PC-9 (cell line): Measurements from ENCODE around the gene GPD1.

Experiments used
- EZH2 ChIP-seq: fragments of 200-600 bp; sonication (generic); IDR thresholded peaks from 2 replicates; pipeline ENCODE4 v1.8.0; 2017; ENCODE audit warnings: antibody characterized with exemption, low read depth
- TF ChIP-seq, protein P1 (sequence below): fragments of 200-600 bp; sonication (generic); conservative IDR thresholded peaks from 2 replicates; pipeline ENCODE4 v1.6.1; 2017; ENCODE audit warnings: mixed run types, antibody characterized with exemption, mild to moderate bottlenecking, moderate library complexity

DNA sequence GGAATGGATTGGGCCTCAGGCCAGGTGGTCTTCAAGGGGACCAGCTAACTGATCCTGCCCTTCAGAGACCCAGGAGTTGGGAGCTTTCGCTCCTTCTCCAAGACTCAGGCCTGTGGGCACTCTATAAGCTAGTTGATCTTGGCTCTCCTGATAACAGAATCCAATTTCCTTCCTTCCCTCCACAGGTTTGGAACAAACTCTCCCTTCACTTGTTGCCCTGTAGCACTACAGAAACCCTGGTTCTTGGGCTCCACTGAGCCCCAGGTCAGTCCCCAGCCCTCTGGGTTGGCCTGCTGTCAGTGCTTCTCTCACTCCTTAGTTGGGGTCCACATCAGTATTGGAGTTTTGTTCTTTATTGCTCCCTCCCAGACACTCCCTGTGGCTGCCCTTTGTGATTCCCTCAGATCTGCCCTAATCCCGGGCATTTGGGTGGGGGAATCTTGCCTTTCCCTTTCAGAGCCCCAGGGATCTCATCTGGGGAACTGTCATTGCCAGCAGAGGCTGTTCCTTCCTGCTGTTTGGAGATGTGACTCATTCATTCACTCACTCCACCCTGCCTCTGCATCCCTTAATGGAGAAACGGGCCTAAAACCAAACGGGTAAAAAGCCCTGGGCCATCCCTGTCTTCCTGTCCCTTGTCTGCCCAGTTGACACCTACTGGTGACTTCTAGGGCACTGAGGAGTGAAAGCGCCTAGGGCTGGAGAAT lies 4.4 kb upstream of the GPD1 start:
- TF ChIP-seq, protein P1, sequence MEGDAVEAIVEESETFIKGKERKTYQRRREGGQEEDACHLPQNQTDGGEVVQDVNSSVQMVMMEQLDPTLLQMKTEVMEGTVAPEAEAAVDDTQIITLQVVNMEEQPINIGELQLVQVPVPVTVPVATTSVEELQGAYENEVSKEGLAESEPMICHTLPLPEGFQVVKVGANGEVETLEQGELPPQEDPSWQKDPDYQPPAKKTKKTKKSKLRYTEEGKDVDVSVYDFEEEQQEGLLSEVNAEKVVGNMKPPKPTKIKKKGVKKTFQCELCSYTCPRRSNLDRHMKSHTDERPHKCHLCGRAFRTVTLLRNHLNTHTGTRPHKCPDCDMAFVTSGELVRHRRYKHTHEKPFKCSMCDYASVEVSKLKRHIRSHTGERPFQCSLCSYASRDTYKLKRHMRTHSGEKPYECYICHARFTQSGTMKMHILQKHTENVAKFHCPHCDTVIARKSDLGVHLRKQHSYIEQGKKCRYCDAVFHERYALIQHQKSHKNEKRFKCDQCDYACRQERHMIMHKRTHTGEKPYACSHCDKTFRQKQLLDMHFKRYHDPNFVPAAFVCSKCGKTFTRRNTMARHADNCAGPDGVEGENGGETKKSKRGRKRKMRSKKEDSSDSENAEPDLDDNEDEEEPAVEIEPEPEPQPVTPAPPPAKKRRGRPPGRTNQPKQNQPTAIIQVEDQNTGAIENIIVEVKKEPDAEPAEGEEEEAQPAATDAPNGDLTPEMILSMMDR = no peak
- TF ChIP-seq EZH2 = no peak
